ENCODE results near the gene SSBP3. TPM values are rescaled to one million over a fixed set of nuclear protein-coding genes. Genes with fewer than 3 reads are reported as not detected.
A peak's percentile ranks its signal among the peaks of the same experiment; 100 is the strongest.

The SSBP3 gene
- total RNA-seq, 1 donor from 2014 or later = 70.7 TPM

DNA sequence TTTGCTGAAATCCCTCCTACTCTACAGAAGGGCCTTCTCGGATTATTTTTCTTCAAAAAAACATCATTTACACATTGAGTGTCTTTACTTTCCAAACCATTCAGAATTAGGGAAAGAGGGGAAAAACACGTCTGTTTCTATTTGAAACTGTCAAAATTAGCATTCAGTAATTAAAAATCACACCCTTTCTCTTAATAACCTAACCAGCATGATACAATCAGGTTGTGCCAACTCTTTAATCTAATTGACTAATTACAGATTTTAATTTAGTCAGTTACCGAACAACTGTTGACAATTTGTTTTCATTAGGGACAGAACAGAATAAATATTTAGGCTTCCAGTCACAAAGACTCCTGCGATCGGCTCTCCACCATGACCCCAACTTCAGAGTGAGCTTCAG, 18.8 kb downstream of the SSBP3 start:
- no peaks in the 10 kb centered on the region for H3K9me3 ChIP-seq
- no peaks in the 10 kb centered on the region for H3K27me3 ChIP-seq
- peaks cover 75% of the 10 kb centered on the region for H3K4me1 ChIP-seq
- TF ChIP-seq, protein P1, sequence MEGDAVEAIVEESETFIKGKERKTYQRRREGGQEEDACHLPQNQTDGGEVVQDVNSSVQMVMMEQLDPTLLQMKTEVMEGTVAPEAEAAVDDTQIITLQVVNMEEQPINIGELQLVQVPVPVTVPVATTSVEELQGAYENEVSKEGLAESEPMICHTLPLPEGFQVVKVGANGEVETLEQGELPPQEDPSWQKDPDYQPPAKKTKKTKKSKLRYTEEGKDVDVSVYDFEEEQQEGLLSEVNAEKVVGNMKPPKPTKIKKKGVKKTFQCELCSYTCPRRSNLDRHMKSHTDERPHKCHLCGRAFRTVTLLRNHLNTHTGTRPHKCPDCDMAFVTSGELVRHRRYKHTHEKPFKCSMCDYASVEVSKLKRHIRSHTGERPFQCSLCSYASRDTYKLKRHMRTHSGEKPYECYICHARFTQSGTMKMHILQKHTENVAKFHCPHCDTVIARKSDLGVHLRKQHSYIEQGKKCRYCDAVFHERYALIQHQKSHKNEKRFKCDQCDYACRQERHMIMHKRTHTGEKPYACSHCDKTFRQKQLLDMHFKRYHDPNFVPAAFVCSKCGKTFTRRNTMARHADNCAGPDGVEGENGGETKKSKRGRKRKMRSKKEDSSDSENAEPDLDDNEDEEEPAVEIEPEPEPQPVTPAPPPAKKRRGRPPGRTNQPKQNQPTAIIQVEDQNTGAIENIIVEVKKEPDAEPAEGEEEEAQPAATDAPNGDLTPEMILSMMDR (IDR thresholded peaks at IDR 0.05) = no peak
- TF ChIP-seq POLR2AphosphoS5 (IDR thresholded peaks at IDR 0.05; ENCODE audit: insufficient read depth in 1 of 2, low read depth in 1 of 2) = no peak
- intact Hi-C loops (cut with DNase I) = no loop called here
- H3K4me3 ChIP-seq = no peak overlapping the region
- no peak overlapping the region for H3K27ac ChIP-seq
- H3K36me3 ChIP-seq = peaks cover 0 to 7% of the 10 kb centered on the region in 2 donors
- DNase-seq (ENCODE audit: extremely low spot score in 2 of 2) = no peak

DNA sequence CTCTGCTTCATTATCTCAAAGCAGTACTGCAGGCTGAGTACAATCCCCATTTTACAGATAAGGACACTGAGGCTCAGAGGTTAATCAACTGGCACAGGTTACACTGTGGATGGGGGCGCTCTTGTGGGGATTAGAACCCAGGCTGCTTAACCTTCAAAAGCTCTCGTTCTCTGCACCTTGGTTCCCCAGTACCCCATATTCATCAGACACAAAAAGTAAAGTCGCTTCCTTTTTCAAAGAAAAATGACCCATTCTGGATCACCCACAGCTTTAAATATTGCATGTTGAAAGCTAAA, 20.5 kb downstream of the SSBP3 start:
- Histone ChIP-seq H3K4me3 (no peak overlapping the region), H3K4me1 (peaks cover 60% of the 10 kb centered on the region), H3K9me3 (no peaks in the 10 kb centered on the region), H3K27ac (peak overlapping the region; percentile 46), H3K27me3 (no peaks in the 10 kb centered on the region), H3K36me3 (no peaks in the 10 kb centered on the region)
- TF ChIP-seq POLR2AphosphoS5 (IDR thresholded peaks at IDR 0.05; ENCODE audit: insufficient read depth in 1 of 2, low read depth in 1 of 2) = no peak
- TF ChIP-seq, protein P1 (IDR thresholded peaks at IDR 0.05) = no peak
- no peak for TF ChIP-seq POLR2A (IDR thresholded peaks at IDR 0.05)
- intact Hi-C loops (cut with DNase I) = no loop called here
- no peak for DNase-seq (ENCODE audit: extremely low spot score in 2 of 2)

DNA sequence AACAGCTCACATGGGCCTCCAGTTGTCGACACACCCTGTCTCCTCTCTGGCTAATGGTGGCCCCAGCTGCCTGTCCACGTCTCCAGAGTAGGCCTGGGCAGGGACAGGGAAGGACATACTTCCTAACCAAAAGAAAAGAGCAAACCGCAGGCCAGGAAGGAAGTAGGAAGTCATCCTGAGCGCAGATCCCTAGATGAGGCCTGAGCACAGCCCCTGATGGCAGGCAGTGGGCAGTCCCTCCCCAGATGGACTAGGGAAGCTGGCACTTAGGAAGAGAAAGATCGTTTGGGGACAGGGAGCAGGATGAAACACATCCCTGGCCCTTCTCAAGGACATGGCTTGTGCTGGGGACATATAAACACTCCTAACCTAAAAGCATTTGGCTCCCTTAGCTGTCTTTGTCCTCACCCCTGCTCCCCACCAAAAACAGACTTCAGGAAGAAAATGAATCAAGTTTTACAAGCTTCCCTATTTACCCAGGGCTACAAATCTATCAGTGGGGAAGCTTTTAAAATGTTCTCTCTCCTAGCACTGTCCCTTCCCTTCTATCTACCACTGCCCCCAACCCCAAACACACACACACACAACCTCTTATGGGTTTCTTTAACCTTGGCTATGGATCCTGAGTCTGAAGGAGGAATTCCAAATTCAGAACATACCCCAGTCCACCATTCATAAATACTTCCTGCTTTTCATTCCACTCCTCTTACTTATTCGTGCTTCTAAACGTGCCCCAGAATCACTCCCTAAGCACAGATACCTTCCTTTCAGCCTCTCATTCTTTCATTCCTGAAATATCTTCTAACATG, 21.1 kb downstream of the SSBP3 start:
- H3K27me3 ChIP-seq = no peaks in the 10 kb centered on the region
- DNase-seq (ENCODE audit: extremely low spot score in 2 of 2) = no peak
- H3K4me3 ChIP-seq = no peak overlapping the region
- H3K4me1 ChIP-seq = peaks cover 60% of the 10 kb centered on the region
- intact Hi-C loops (cut with DNase I) = no loop called here
- H3K27ac ChIP-seq = peak overlapping the region; percentile 46
- H3K9me3 ChIP-seq = no peaks in the 10 kb centered on the region
- peak in 1 of 2 donors; percentile 34 for TF ChIP-seq POLR2AphosphoS5 (IDR thresholded peaks at IDR 0.05; ENCODE audit: insufficient read depth in 1 of 2, low read depth in 1 of 2)
- TF ChIP-seq, protein P1 (IDR thresholded peaks at IDR 0.05) = no peak
- no peaks in the 10 kb centered on the region for H3K36me3 ChIP-seq

DNA sequence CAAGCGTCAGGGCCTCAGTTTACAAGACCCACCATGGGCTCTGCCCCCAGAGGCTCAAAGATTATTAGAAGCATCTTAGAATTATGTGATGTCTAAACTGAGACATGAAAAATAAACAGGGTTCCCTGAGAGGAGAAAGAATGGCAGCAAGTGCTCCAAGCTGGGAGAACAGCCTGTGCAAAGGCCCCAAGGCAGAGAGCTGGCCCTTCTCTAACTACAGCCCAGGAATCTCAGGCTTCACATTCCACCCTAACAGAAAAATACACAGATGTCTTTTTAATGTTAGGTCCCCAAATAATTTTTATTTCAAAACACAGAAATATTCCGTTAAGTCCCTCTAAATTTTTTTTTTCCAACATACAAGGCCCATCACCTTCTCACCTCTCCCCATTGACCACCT, 21.7 kb downstream of the SSBP3 start:
- Histone ChIP-seq H3K4me1 (peaks cover 60% of the 10 kb centered on the region), H3K27ac (peak overlapping the region; percentile 46), H3K27me3 (no peaks in the 10 kb centered on the region)

DNA sequence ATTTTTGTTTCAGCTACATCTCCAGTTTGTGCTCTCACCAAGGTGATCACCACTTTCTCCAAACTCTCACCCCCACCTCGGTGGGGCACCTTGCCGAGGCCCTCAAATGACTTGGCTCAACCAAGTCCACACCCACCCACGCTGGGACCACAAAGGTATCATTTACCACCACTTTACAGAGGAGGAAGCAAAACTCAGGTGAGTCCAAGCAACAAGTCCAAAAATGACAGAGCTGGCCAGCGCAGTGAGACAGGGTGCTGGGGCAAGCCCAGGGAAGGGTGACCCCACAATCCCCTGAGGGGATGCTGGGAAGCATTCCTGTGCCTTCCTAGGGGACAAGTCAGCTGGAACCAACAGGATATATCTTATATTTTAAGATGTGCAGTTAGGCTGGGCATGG, 24.7 kb downstream of the SSBP3 start:
- Histone ChIP-seq H3K27me3 (no peaks in the 10 kb centered on the region), H3K4me3 (no peak overlapping the region), H3K27ac (no peak overlapping the region), H3K4me1 (peaks cover 63% of the 10 kb centered on the region), H3K36me3 (no peaks in the 10 kb centered on the region), H3K9me3 (no peaks in the 10 kb centered on the region)
- no peak for TF ChIP-seq POLR2AphosphoS5 (IDR thresholded peaks at IDR 0.05; ENCODE audit: insufficient read depth in 1 of 2, low read depth in 1 of 2)
- TF ChIP-seq, protein P1 (IDR thresholded peaks at IDR 0.05) = no peak
- TF ChIP-seq POLR2A (IDR thresholded peaks at IDR 0.05) = no peak
- no peak for DNase-seq (ENCODE audit: extremely low spot score in 2 of 2)
- intact Hi-C loops (cut with DNase I) = no loop called here

More for the DNA sequence above, 21.7 kb downstream of the SSBP3 start:
- no peaks in the 10 kb centered on the region for H3K9me3 ChIP-seq
- H3K4me3 ChIP-seq = no peak overlapping the region
- TF ChIP-seq POLR2A (IDR thresholded peaks at IDR 0.05) = no peak
- TF ChIP-seq, protein P1 (IDR thresholded peaks at IDR 0.05) = no peak
- no peak for TF ChIP-seq POLR2AphosphoS5 (IDR thresholded peaks at IDR 0.05; ENCODE audit: insufficient read depth in 1 of 2, low read depth in 1 of 2)
- no peak for DNase-seq (ENCODE audit: extremely low spot score in 2 of 2)
- intact Hi-C loops (cut with DNase I) = no loop called here
- no peaks in the 10 kb centered on the region for H3K36me3 ChIP-seq
